Measurements from ENCODE around the gene ARHGEF11. TPM values are rescaled to one million over a fixed set of nuclear protein-coding genes. Genes with fewer than 3 reads are reported as not detected.

The ARHGEF11 gene
- total RNA-seq, 1 donor from 2014 or later = 28.6 TPM

DNA sequence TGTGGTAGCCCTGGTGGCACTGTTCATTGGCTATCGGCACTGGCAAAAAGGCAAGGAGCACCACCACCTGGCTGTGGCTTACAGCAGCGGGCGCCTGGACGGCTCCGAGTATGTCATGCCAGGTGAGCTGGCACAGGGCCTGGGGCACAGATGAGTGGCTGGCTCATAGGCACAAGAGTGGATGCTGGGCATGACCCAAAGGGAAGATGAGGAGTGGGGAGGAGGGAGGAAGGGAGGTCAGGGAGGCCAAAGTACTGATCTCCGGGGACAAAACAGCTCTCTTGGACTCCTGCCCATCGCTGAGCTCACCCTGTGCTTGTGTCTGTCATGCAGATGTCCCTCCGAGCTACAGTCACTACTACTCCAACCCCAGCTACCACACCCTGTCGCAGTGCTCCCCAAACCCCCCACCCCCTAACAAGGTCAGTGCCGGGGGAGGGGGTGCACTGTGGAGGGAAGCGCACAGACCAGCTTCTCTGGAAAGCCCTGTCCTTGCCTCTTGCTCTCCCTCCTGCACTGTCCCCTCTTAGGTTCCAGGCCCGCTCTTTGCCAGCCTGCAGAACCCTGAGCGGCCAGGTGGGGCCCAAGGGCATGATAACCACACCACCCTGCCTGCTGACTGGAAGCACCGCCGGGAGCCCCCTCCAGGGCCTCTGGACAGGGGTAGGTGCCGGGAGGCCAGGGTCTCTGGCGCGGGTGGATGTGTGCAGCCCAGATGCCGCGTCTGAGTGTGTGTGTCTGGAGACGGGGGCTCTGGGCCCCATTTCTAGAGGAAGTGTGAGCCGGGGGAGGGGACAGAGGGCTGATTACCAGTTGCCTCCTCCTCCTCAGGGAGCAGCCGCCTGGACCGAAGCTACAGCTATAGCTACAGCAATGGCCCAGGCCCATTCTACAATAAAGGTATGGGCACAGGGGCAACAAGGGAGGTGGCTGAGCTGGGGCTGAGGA is 132.4 kb downstream of the ARHGEF11 start:
- intact Hi-C loops (cut with micrococcal nuclease) = no loop called here

DNA sequence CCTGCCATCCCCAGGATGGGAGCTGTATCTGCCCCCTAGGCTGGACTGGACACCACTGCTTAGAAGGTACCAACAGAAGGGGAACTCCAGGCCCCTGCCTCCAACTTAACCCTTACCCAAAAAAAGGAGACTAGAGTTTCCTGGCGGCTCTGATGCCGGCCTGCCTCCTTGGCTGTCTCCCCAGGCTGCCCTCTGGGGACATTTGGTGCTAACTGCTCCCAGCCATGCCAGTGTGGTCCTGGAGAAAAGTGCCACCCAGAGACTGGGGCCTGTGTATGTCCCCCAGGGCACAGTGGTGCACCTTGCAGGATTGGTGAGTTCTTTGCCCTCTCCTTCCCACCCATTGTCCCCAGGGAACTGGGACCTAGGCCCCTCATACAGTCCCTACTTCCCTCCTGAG is 133.2 kb downstream of the ARHGEF11 start:
- intact Hi-C loops (cut with micrococcal nuclease) = no loop called here

DNA sequence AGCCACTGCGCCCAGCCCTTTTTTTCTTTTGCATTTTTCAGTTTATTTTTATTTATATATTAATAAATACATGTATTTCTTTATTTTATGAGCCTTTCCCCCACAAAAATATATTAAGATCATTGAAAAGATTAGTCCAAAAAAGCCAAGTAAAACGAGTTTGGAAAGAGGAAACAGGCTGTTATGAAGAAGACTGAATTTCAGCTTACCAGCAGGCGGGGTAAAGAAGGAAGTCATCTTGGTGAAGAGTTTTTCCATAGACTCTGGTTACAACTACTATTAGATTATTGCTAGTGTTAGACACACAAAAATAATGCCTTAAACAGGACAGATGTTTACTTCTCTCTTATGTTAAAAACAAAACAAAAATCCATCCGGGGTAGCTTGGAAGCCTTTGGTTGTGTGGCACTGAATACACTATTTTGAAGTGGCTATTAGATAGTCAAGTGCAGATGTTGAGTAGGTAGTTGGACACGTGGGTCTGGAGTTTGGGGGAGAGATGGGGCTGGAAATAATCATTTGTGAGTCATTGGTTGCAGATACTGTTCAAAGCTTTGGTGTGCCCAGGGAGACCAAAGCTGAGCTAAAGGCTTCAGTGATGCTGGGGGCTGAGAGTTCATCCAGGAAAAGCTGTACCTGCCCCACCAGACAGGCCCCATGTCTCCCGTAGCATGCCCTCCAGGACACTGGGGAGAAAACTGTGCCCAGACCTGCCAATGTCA is 133.8 kb downstream of the ARHGEF11 start:
- intact Hi-C loops (cut with micrococcal nuclease) = no loop called here

DNA sequence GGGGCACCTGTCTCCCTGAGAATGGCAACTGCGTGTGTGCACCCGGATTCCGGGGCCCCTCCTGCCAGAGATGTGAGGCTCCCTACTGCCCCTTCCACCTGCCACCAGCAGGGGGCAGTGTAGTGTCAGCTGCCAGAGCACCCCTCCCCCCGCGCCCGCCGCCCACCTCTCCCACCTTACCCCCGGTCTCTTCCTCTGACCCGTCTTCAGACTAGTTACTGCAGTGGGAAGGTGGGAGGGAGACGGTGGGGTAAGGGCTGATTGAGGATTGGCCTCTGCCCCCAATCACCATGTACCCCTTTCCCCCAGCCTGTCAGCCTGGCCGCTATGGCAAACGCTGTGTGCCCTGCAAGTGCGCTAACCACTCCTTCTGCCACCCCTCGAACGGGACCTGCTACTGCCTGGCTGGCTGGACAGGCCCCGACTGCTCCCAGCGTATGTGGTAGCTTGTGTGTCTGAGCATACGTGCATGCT is 135.2 kb downstream of the ARHGEF11 start:
- intact Hi-C loops (cut with micrococcal nuclease) = loop anchor here (1.0 kb wide), 2 partner anchors 51 to 164 kb away; no protein-coding TSS in a partner anchor

GRCh38 chr1:156909671-156910070 is 135.9 kb downstream of the ARHGEF11 start:
- intact Hi-C loops (cut with micrococcal nuclease) = loop anchor here (1.0 kb wide), 2 partner anchors 52 to 165 kb away; no protein-coding TSS in a partner anchor

GRCh38 chr1:156908955-156909354 is 136.6 kb downstream of the ARHGEF11 start:
- intact Hi-C loops (cut with micrococcal nuclease) = no loop called here

- intact Hi-C loops (cut with micrococcal nuclease) = no loop called here
Observed at GRCh38 chr1:156908541-156908940, 137.0 kb downstream of the ARHGEF11 start.

DNA sequence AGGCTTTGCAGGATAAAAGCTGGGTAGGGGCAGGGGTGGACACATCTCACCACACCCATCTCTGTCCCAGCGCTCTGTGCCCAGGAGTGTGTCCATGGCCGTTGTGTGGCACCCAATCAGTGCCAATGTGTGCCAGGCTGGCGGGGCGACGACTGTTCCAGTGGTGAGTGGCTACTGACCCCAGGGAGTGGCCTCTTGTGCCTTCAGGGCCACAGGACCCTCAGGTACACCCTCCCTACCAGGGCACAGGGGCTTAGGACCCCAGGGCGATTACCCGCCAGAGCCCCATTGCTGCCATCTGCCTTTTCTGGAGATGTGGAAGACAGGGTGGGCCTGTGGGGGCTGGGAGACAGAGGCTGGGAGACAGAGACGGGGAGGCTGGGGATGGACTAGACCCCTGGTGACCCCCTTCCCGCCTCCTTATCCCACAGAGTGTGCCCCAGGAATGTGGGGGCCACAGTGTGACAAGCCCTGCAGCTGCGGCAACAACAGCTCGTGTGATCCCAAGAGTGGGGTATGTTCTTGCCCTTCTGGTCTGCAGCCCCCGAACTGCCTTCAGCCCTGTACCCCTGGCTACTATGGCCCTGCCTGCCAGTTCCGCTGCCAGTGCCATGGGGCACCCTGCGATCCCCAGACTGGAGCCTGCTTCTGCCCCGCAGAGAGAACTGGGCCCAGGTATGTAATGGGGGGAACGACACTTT is 139.2 kb downstream of the ARHGEF11 start:
- intact Hi-C loops (cut with micrococcal nuclease) = no loop called here

GRCh38 chr1:156905651-156906050 is 139.9 kb downstream of the ARHGEF11 start:
- intact Hi-C loops (cut with micrococcal nuclease) = no loop called here

GRCh38 chr1:156905176-156905575 is 140.4 kb downstream of the ARHGEF11 start:
- intact Hi-C loops (cut with micrococcal nuclease) = no loop called here

- intact Hi-C loops (cut with micrococcal nuclease) = no loop called here
Observed at GRCh38 chr1:156904187-156904959, 141.2 kb downstream of the ARHGEF11 start.

DNA sequence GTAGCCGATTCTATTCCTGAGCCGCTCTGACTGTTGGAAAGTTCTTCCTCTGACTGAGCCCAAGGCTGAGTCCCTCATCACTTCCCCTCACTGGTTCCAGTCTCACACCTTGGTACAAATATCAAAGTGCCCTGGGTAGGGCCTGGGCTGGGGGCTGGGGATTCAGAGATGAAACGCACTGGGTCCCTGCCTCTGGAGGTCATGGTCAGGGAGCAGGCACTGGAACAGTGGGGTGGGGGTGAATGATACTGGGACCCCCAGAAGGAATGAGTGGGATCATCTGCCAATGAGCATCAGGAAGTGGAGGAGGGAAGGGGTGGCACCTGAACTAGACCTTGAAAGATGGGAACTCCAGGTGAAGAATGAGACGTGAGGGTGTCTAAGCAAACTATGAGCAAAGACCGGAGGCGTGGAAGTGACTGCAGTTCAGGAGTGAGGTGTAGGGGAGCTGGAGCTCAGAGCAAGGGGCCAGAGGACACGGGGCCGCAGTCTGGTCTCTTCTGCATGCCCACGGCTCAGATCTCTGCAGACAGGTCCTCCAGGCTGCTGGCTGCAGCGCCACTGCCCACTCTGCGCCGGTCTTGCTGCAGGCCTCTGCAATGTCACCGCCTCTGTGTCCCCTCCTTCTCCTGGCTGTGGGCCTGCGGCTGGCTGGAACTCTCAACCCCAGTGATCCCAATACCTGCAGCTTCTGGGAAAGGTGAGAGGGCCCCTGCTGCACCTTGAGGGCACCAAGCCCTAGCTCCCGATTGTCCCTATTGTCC is 142.0 kb downstream of the ARHGEF11 start:
- intact Hi-C loops (cut with micrococcal nuclease) = no loop called here

GRCh38 chr1:156901966-156902915 is 143.3 kb downstream of the ARHGEF11 start:
- intact Hi-C loops (cut with micrococcal nuclease) = no loop called here

DNA sequence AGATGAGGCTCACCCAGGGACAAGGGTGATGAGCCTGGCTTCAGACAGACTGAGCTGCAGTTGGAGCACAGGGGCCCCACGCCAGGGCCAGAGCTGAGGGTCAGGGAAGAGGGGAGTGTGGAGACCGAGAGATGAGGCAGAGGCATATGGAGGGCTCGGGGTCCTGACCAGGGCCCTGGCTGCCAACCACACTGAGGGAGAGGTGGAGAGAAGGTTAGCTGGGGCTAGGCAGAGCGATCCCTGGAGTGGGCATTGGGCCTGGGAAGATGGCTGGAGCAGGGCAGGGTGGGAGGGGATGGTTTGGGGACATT is 144.0 kb downstream of the ARHGEF11 start:
- intact Hi-C loops (cut with micrococcal nuclease) = no loop called here

GRCh38 chr1:156900896-156901589 is 144.5 kb downstream of the ARHGEF11 start:
- intact Hi-C loops (cut with micrococcal nuclease) = no loop called here

- intact Hi-C loops (cut with micrococcal nuclease) = no loop called here
Observed at GRCh38 chr1:156899956-156900718, 145.4 kb downstream of the ARHGEF11 start.

- intact Hi-C loops (cut with micrococcal nuclease) = no loop called here
Observed at GRCh38 chr1:156898971-156899664, 146.4 kb downstream of the ARHGEF11 start.

Measured in T-helper 1 cell treated with Interleukin-12 subunit alpha and Interleukin-12 subunit beta and Interleukin-4 antibody, amounts not matched to agents 30 ng/mL and 1 ng/mL, for 36 hours (primary cell).